Right ventricle myocardium inferior (tissue), 1 donor: Measurements from ENCODE around the gene P2RX3. TPM values are rescaled to one million over a fixed set of nuclear protein-coding genes. Genes with fewer than 3 reads are reported as not detected.

Experiments
- ATAC-seq: fragments of 200-7000 bp; cut with Tn5 transposase; one replicate; pipeline ENCODE4 v1.9.1; 2020; ENCODE audit warnings: mild to moderate bottlenecking, moderate library complexity
- DNase-seq: peaks from one replicate; pipeline ENCODE4 v3.0.0; 2021; ENCODE audit errors: missing footprints
- intact Hi-C: fragments of 100-400 bp; cut with DNase I; formaldehyde crosslinking; loops from one replicate; pipeline ENCODE4 v1.11.0; 2022
- total RNA-seq: library from RNA; stranded (reverse); fragmentation: NEBNext Ultra II Directional; extraction: Animal tissue kit (Norgen Biotek cat#: 25700); gene quantifications from one replicate; pipeline ENCODE4 v1.2.1, GENCODE V29; 2021
- donor health status: DM: no; HTN: yes; CAD: no; lungs with severe emphysema.

P2RX3 gene
- total RNA-seq, 1 donor from 2014 or later, result 3.2 TPM

DNA sequence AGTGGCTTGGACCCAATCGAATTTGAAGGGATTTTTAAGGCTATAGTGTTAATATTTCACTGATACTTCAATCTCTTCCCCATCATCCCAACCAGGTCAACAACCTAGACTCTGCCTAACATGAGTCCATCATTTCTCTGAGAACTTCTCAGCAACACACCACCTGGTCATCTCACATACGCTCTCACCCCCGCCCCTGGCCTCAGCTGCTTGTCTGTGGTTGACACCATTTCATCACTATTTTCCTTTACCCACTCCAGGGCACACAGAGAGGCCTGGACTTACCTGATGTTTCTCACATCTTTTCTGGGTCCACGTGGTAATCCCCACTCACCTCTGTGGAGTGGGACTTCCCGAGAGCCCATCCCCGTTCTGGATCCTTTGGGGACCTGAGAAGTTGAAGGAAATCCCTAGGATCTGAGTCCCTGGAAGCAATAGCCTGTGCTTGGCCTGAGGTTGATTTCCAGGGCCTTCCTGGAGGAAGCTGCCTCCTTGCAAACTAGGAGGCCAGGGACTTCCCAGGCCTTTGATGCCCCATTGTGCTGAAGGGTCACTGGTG lies 3.2 kb downstream of the P2RX3 start:
- no peak for ATAC-seq
- DNase-seq, result no peak
- intact Hi-C loops, result loop anchor here (10.0 kb wide), 1 partner anchor 1183 kb away; no protein-coding TSS in a partner anchor

DNA sequence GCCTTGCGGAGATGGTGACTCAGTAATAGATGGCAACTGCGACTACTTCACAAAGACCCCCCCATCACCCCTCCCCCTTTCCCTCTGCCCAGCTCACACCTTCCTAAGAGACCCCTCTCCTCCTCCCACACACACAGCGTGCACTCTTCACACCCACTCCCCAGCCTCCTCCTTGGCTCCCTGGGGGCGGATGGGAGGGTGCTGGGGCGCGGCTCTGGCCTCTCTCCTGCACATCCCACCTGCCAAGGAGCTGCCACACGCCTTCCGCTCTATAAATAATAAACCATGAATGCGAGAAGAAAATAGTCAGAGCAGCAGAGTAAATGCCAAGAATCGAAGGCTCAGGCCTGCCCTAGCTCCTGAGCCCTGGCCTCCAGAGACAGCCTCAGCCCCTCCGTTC lies 4.5 kb downstream of the P2RX3 start:
- ATAC-seq (no peak), DNase-seq (no peak)
- intact Hi-C loops, result loop anchor here (10.0 kb wide), 1 partner anchor 1182 kb away; no protein-coding TSS in a partner anchor

DNA sequence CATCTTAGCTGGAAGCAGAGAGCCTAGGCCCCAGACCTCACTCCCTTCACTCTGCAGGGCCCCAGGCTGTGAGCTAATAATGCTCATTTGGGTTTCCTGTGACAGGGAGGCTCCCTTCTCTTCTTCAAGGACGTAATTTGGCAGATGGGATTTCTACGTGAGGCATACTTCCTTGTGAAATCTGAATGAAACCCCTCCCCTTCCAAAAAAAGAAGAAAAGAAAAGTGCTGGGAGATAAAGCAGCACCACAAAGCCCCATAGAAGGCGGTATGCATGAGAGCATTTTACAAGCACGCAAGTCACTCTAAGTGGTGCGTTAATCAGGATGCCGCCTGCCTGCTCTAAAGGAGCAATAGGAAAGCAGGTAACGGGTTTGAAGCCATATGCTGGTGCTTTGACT lies 5.7 kb downstream of the P2RX3 start:
- intact Hi-C loops, result loop anchor here (10.0 kb wide), 1 partner anchor 1181 kb away; no protein-coding TSS in a partner anchor
- ATAC-seq (no peak), DNase-seq (no peak)

DNA sequence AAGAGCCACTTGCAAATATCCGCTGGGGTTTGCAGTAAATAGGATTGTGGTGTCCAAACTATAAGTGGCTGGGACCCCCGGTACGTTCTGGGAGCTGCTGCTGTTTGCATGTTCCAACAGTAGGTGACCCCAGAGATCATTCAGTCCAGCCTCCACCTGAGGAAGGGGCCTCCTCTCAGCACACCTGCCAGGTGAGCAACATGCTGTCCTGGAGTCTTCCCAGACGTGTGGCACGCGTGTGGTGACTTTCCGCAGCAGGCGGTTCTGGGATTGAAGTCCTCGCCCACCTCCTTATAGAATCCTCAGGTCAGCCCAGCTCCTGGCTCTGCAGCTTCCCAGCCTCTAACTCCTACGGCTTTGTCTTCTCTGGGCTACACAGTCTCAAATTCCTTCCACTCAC lies 6.7 kb downstream of the P2RX3 start:
- intact Hi-C loops, result loop anchor here (1.0 to 10.0 kb wide), 5 partner anchors 112 to 1180 kb away; no protein-coding TSS in a partner anchor
- ATAC-seq (no peak), DNase-seq (no peak)

DNA sequence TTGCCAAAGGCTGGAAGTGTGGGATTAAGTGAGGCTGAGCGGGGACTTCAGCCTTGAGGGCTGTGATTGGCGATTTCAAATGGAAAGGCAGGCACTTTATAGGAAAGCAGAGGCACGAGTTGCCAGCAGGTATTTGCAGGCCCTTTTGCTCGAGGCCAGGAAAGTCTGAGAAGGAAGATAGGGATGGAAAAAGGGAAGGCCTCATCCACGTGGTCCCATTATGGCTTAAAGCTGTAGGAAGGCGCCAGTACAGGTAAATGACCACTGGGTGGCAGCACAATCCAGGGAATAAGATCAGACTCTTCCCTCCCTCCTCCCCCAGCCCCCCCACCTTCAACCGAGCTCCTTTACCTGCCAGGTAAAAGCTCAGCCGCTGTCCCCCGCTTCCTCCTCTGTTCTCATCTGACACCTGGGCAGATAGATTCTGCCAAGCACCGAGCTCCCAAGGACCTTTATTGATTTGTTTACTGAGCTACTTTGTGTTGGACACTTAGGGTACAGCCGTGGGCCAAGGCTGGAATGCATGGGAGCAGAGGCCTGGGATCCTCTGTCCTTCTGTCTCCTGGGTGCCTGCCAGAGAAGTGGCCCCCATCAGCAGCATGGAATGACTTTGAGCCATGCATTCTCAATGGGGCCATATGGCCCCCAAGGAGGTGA lies 7.5 kb downstream of the P2RX3 start:
- intact Hi-C loops, result loop anchor here (1.0 to 10.0 kb wide), 5 partner anchors 112 to 1179 kb away; no protein-coding TSS in a partner anchor
- ATAC-seq (peak; percentile 69), DNase-seq (no peak)

DNA sequence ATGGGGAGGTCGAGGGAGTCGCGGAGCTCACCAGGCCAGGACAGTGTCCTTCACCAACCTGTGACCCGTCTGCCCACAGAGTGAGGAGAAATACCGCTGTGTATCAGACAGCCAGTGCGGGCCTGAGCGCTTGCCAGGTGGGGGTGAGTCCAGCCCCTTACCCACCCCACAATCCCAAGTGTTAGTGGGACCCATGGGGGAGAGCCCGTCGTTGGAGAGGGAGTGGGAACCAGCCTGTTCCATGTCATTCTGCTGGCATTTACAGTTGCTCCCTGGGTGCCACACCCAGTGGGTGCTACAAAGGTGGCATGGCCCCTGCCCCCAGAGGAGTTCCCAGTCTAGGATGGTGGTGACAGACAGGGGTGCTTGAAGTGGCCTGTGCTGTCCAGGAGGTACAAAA lies 9.2 kb downstream of the P2RX3 start:
- ATAC-seq (no peak), DNase-seq (no peak)
- intact Hi-C loops, result loop anchor here (5.0 to 10.0 kb wide), 4 partner anchors 110 to 1177 kb away; no protein-coding TSS in a partner anchor

DNA sequence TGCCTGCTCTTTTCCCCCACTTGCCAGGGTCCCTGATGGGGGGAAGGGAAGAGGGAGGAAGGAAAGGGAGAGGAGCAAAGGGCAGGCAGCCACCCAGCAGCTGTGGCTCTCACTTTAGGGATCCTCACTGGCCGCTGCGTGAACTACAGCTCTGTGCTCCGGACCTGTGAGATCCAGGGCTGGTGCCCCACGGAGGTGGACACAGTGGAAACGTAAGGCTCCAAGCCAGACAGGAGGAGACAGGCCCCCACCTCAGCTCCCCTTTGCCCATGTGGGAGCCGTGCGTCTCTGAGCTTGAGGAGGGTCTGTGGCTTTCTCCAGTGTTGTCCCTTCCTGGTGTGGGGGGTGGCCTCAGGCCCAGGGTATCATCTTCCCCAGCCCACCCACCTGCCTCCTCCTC lies 9.9 kb downstream of the P2RX3 start:
- ATAC-seq, result no peak
- no peak for DNase-seq
- intact Hi-C loops, result loop anchor here (2.0 to 10.0 kb wide), 5 partner anchors 109 to 1177 kb away; no protein-coding TSS in a partner anchor

DNA sequence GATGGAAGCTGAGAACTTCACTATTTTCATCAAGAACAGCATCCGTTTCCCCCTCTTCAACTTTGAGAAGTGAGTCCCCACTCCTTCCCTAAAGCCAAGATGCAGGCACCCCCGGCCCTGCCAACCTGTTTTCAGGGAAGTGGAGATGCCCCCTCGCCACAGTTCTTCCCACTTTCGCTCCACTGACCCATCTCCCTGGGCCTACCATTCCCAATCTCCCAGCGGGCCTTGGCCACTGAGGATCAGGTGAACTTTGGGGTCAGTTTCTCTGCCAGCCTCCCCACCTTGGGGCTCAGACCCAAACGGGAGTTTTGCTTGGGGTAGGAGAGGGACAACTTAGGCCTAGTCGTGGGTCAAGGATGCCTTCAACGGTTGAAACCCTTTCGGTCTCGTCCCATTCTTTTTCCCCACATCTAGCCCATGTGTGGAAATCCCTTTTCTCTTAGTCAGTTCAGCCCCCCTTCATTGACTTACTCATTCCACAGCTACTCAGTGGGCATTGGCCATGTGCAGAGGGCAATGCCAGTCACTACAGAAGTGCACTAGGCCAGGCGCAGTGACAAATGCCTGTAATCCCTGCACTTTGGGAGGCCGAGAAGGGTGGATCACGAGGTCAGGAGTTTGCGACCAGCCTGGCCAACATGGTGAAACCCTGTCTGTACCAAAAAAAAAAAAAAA lies 10.6 kb downstream of the P2RX3 start:
- DNase-seq (no peak), ATAC-seq (no peak)
- intact Hi-C loops, result loop anchor here (2.0 to 10.0 kb wide), 5 partner anchors 109 to 1176 kb away; no protein-coding TSS in a partner anchor

DNA sequence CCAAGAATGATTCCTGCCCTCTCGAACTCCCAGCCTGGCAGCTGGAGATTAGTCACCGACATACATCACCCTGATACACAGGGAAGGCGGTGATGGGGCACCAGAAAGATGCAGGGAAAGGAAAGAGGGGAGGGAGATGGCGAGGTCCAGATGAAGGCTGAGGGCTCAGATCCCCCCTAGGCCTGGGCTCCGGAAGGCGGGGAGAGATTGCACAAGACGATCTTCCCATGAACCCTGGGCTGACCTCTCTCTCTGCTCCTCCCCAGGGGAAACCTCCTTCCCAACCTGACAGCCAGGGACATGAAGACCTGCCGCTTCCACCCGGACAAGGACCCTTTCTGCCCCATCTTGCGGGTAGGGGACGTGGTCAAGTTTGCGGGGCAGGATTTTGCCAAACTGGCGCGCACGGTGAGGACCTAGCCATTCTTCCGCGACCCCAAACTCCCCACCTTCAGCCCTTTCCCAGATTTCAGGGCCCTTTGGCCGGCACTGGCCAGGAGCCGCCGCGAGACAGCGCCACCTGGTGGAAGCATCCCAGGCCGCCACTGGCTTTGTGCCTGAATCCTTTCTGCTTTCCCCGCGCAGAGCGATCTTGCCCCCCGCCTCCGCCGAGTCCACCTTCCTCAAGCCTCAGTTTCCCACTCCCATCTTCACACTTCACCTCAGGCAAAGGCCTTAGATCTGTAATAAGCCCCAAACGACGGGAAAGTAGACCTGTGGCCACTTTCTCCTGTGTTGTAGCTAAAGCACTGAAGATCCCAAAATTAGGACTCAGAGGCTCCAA lies 11.5 kb downstream of the P2RX3 start:
- peak; percentile 67 for ATAC-seq
- intact Hi-C loops, result loop anchor here (2.0 to 10.0 kb wide), 6 partner anchors 108 to 1175 kb away; no protein-coding TSS in a partner anchor
- DNase-seq, result peak; percentile 88

DNA sequence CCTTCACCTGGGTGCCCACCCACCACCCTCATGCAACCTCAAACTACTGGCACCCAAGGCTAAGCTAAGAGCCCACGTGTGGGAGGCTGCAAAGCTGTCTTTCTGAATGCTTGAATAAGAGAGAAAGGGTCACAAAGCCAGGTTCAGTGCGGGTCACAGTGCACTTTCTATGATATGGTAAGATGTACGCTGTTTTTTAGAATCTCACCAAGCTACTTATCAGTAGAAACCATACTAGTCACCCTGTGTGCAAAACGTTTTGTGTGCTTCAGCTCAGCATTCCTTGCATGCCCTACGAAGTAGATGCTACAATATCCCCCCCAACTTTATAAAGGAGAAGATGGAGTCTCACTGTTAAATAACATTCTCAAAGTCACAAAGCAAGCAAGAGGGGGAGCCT lies 14.9 kb downstream of the P2RX3 start:
- no peak for ATAC-seq
- no peak for DNase-seq
- intact Hi-C loops, result loop anchor here (10.0 kb wide), 1 partner anchor 508 kb away; no protein-coding TSS in a partner anchor

DNA sequence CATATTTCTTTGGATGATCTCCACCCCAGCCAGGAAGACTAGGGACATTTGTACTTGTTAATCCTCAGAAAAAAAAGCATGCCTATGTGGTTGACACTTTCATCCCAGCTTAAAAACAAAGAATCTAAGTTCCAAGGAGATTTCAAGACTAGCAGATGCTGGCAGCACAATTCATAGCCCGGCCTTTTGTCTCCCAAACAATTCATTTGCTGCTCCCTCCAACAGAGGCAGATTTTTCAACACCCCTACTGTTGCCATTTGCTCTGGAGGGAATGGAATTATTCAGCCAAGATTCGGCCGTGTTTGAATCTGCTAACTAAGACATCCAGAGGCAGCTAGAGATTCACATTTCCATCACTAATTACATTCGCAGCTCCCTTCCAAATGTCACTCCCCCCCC lies 15.3 kb downstream of the P2RX3 start:
- DNase-seq (no peak), ATAC-seq (no peak)
- intact Hi-C loops, result loop anchor here (10.0 kb wide), 1 partner anchor 509 kb away; no protein-coding TSS in a partner anchor

DNA sequence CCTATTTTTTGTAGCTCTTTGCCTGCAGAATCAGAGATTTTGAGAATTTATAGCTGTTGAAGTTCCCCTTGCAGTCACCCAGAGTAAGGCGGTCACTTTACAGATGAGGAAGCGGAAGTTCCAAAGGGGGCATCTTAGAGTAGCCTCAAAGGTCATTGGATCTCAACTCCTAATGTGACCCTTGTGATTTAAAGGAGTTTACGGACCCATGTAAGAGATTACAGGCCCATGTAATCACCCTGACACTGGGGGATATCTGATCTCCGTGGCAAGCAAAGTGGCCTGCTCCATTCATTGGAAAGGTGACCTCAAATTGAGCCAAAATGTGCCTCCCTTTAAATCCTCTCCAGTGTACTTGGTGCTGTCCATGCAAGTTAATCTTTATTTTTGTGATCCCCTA lies 15.7 kb downstream of the P2RX3 start:
- DNase-seq (no peak), ATAC-seq (no peak)
- intact Hi-C loops, result loop anchor here (10.0 kb wide), 1 partner anchor 509 kb away; no protein-coding TSS in a partner anchor

DNA sequence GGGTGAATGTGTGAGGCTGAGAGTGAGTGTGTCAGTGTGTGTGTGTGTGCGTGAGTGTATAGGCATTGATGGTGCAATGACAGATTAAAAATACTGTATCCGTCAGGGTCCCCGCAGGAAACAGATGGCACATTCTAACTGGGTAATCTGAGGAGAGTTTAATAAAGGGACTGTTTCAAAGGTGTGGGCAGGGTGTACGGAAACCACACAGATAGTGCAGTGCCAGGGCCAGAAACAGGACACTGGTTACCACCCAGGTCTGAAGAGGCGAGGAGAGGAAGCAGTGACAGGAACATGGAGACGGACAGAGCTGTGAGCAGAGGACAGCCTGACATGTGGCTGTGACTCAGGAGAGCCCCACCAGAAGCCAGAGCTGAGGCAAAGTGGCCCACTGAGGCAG lies 16.5 kb downstream of the P2RX3 start:
- ATAC-seq (no peak), DNase-seq (no peak)
- intact Hi-C loops, result loop anchor here (10.0 kb wide), 1 partner anchor 510 kb away; no protein-coding TSS in a partner anchor

DNA sequence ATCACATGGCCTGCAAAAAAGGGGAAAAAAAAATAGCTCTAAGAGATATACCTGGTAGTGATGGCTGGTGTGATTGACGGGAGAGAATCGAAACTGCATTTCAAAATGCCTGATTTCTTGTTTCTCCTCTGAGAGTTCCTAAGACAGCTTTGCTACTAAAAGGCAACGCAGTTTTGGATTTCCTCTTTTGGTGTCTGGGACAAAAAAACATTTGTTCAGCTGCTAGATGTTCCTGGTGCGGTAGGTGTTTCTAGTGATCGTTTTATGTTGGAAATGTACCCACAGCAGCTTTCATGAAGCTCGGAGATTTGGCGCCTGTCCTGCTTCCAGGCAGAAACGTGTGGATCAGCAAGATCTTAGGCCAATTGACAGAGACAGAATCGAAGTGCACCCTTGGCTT lies 18.1 kb downstream of the P2RX3 start:
- intact Hi-C loops, result loop anchor here (10.0 kb wide), 1 partner anchor 511 kb away; no protein-coding TSS in a partner anchor
- ATAC-seq (no peak), DNase-seq (no peak)

DNA sequence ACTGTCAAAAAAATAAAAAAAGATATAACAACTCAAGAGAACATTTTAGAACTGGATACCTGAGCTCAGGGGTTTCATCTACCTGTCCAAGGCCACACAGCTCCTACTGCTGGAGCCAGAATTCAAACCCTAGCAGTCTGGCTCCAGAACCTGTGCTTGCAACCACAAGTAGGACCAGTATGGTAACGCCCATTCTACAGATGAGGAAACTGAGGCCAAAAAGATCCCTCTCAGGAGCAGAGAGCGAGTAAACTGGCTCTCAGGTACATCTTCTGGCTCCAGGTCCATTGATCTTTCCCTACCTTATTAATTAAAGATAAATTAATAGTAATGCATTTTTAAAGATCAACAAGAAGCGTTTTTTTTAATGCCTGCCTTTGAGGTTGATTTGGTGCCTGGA lies 19.2 kb downstream of the P2RX3 start:
- DNase-seq (no peak), ATAC-seq (no peak)
- intact Hi-C loops, result loop anchor here (10.0 kb wide), 1 partner anchor 513 kb away; no protein-coding TSS in a partner anchor

DNA sequence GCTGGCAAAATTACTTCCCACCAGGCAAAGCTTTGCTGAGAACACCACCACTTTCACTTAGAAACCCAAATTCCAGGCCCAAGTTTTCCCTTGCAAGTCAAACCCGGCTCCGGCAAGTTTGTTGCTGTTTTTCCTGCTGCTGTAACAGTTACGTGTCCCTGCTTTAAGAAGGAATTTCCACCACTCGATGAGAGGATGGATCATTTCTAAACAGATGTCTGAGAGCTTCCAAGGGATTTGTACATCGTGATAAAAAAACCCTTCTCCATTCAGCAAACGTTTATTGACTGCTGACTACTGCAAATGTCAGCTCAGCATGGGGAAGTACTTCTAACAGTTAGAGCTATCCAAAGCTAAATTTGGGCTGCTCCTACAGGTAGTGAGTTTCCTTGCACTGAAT lies 19.7 kb downstream of the P2RX3 start:
- intact Hi-C loops, result loop anchor here (10.0 kb wide), 1 partner anchor 513 kb away; no protein-coding TSS in a partner anchor
- no peak for ATAC-seq
- no peak for DNase-seq

DNA sequence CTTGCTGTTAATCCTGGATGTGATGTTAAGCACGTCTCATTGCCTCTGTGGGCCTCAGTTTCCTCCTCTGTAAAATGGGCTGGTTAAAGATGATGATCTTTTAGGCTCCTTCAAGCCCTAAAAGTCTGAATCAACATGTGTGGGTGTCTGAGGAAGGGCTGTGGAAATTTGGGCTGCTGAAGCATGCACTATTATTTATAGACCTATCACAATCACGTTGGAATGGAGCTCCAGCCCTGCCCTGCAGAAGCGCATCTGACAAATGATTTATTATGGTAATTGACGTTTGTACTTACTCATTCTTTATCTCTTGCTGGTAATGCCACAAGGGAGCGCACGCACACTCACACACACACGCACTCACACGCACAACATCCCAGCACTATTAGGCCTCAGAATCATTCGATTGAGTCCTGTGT lies 20.4 kb downstream of the P2RX3 start:
- ATAC-seq (no peak), DNase-seq (no peak)
- intact Hi-C loops, result loop anchor here (10.0 kb wide), 1 partner anchor 514 kb away; no protein-coding TSS in a partner anchor

DNA sequence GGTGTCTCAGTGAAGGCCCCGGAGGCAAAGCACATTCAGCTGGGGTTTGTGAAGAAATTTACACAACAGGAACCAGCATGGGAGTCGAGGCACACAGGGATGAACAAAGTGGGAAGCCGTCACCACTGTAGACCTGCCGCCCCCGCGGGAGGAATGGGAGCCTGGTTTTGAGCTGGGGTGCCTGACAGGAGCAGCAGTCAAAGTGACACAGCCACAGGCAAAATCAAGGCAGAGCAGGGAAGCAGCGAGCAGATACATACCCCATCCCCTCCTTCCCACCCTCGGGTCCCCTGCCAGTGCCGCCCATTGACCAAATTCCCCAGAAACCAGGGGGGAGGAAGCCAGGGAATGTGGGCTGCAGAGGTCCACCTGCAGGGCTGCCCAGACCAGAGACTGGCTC lies 20.8 kb downstream of the P2RX3 start:
- no peak for ATAC-seq
- no peak for DNase-seq
- intact Hi-C loops, result loop anchor here (10.0 kb wide), 1 partner anchor 514 kb away; no protein-coding TSS in a partner anchor
